ENCODE data around the gene FBP2. TPM values are rescaled to one million over a fixed set of nuclear protein-coding genes. Genes with fewer than 3 reads are reported as not detected.

The FBP2 gene
- total RNA-seq, 1 experiment from 2014 or later, result not detected

GRCh38 chr9:94514722-94515121 lies 78.9 kb downstream of the FBP2 start (continued):
- no peak for TF ChIP-seq USF1 (CRISPR knock-in tag; IDR thresholded peaks at IDR 0.05)
- no peak for TF ChIP-seq ARID4B (CRISPR knock-in tag; IDR thresholded peaks at IDR 0.05; ENCODE audit: borderline replicate concordance)
- no peak for TF ChIP-seq MXD4 (CRISPR knock-in tag; IDR thresholded peaks at IDR 0.05; ENCODE audit: borderline replicate concordance)

- H3K27ac Mint-ChIP-seq, result no peak overlapping the region
- H3K4me3 Mint-ChIP-seq, result no peak overlapping the region
- no peaks in the 10 kb centered on the region for H3K9me3 Mint-ChIP-seq
- CTCF ChIA-PET, result no interaction called here
- H3K36me3 Mint-ChIP-seq, result no peaks in the 10 kb centered on the region
- POLR2A ChIA-PET, result no interaction called here
- DNase-seq (ENCODE audit: low spot score) (no peak), ATAC-seq (no peak)
- TF ChIP-seq MYBL2 (CRISPR knock-in tag; IDR thresholded peaks at IDR 0.05) (no peak), NR1H2 (CRISPR knock-in tag; IDR thresholded peaks at IDR 0.05) (no peak), ATF6 (CRISPR knock-in tag; IDR thresholded peaks at IDR 0.05) (no peak), TEAD1 (CRISPR knock-in tag; IDR thresholded peaks at IDR 0.05) (no peak), KAT7 (CRISPR knock-in tag; IDR thresholded peaks at IDR 0.05; ENCODE audit: borderline replicate concordance) (no peak), ZNF138 (CRISPR knock-in tag; conservative IDR thresholded peaks at IDR 0.05) (no peak), SOX15 (CRISPR knock-in tag; IDR thresholded peaks at IDR 0.05) (no peak), CBFB (CRISPR knock-in tag; IDR thresholded peaks at IDR 0.05; ENCODE audit: low read depth) (no peak), E2F4 (CRISPR knock-in tag; IDR thresholded peaks at IDR 0.05; ENCODE audit: borderline replicate concordance, low read depth) (no peak), CTCF (IDR thresholded peaks at IDR 0.05) (no peak), ZNF512 (CRISPR knock-in tag; IDR thresholded peaks at IDR 0.05; ENCODE audit: borderline replicate concordance) (no peak), SMAD4 (CRISPR knock-in tag; IDR thresholded peaks at IDR 0.05) (no peak), ZNF219 (CRISPR knock-in tag; IDR thresholded peaks at IDR 0.05; ENCODE audit: borderline replicate concordance) (no peak), ZNF396 (CRISPR knock-in tag; IDR thresholded peaks at IDR 0.05; ENCODE audit: borderline replicate concordance) (no peak), ETV6 (CRISPR knock-in tag; IDR thresholded peaks at IDR 0.05) (no peak), ZNF232 (CRISPR knock-in tag; IDR thresholded peaks at IDR 0.05) (no peak), USF2 (CRISPR knock-in tag; IDR thresholded peaks at IDR 0.05) (no peak), ATF3 (CRISPR knock-in tag; conservative IDR thresholded peaks at IDR 0.05) (no peak), CREB1 (CRISPR knock-in tag; IDR thresholded peaks at IDR 0.05) (no peak)
- peaks cover 8% of the 10 kb centered on the region for H3K4me1 Mint-ChIP-seq
- no peaks in the 10 kb centered on the region for H3K27me3 Mint-ChIP-seq (ENCODE audit: low read depth)
Measured at GRCh38 chr9:94511955-94512265, 81.7 kb downstream of the FBP2 start.

Measured in WTC11 (cell line).